Activated CD4-positive, alpha-beta memory T cell treated with anti-CD3 and anti-CD28 coated beads, Interleukin-2, amount 10 ng/mL, durations not matched to agents 7 days and 5 days (primary cell): ENCODE data around the gene PROP1. TPM values are rescaled to one million over a fixed set of nuclear protein-coding genes. Genes with fewer than 3 reads are reported as not detected.
"Not testable (repeated sequence)": the region's sequence is repeated elsewhere in the genome, so short reads cannot be mapped to it uniquely, and the experiment has no call there.

Experiments used
- CTCF ChIA-PET: fragments of 350-600 bp; sonication (Branson Sonifier 250); formaldehyde crosslinking; loops from one replicate; lab custom pipeline; 2021; ENCODE audit warnings: antibody characterized with exemption, inconsistent platforms; lab: Charles Lee
- POLR2A ChIA-PET: fragments of 350-600 bp; sonication (Branson Sonifier 250); formaldehyde crosslinking; loops from one replicate; lab custom pipeline; 2021; ENCODE audit warnings: antibody characterized with exemption; lab: Charles Lee
- DNase-seq: peaks from one replicate; pipeline ENCODE4 v3.0.0-alpha.2; 2020
- H3K27ac Mint-ChIP-seq: one replicate; pipeline ENCODE4 v1.8.0; 2021; ENCODE audit warnings: mild to moderate bottlenecking, mixed read lengths
- H3K27me3 Mint-ChIP-seq: one replicate; pipeline ENCODE4 v1.8.0; 2021; ENCODE audit warnings: mixed read lengths
- H3K36me3 Mint-ChIP-seq: one replicate; pipeline ENCODE4 v1.8.0; 2021; ENCODE audit warnings: low read depth, mixed read lengths
- H3K4me1 Mint-ChIP-seq: one replicate; pipeline ENCODE4 v1.8.0; 2021; ENCODE audit warnings: mixed read lengths
- H3K4me3 Mint-ChIP-seq: one replicate; pipeline ENCODE4 v1.8.0; 2021; ENCODE audit warnings: mild to moderate bottlenecking, mixed read lengths
- H3K9me3 Mint-ChIP-seq: one replicate; pipeline ENCODE4 v1.8.0; 2021; ENCODE audit warnings: mixed read lengths
- total RNA-seq, 2 experiments: library from RNA; stranded (reverse); gene quantifications; one replicate each; pipeline ENCODE4 v1.2.3, GENCODE V29; 2021

Gene PROP1
- total RNA-seq, 2 experiments from 2014 or later = not detected

- Mint-ChIP-seq H3K4me1 (no peaks in the 10 kb centered on the region), H3K4me3 (no peak overlapping the region), H3K27me3 (peaks cover 29% of the 10 kb centered on the region), H3K36me3 (no peaks in the 10 kb centered on the region), H3K27ac (no peak overlapping the region), H3K9me3 (no peaks in the 10 kb centered on the region)
- CTCF ChIA-PET = interaction anchor here (0.6 kb wide), 1 partner anchor 1435 kb away, joined by 4 read pairs; no protein-coding TSS in a partner anchor
- no peak for DNase-seq
- POLR2A ChIA-PET = no interaction called here
Observed at GRCh38 chr5:177992466-177992865, 3.6 kb downstream of the PROP1 start.

- no peaks in the 10 kb centered on the region for H3K9me3 Mint-ChIP-seq
- no peak for DNase-seq
- no peak overlapping the region for H3K27ac Mint-ChIP-seq
- H3K4me1 Mint-ChIP-seq = peaks cover 4% of the 10 kb centered on the region
- no peak overlapping the region for H3K4me3 Mint-ChIP-seq
- H3K27me3 Mint-ChIP-seq = peaks cover 39% of the 10 kb centered on the region
- CTCF ChIA-PET = no interaction called here
- no peaks in the 10 kb centered on the region for H3K36me3 Mint-ChIP-seq
- POLR2A ChIA-PET = no interaction called here
Observed at GRCh38 chr5:177988989-177989625, 6.9 kb downstream of the PROP1 start.

- H3K4me3 Mint-ChIP-seq = no peak overlapping the region
- peaks cover 53% of the 10 kb centered on the region for H3K27me3 Mint-ChIP-seq
- ChIA-PET POLR2A (no interaction called here), CTCF (no interaction called here)
- peaks cover 4% of the 10 kb centered on the region for H3K4me1 Mint-ChIP-seq
- H3K36me3 Mint-ChIP-seq = no peaks in the 10 kb centered on the region
- no peak overlapping the region for H3K27ac Mint-ChIP-seq
- H3K9me3 Mint-ChIP-seq = no peaks in the 10 kb centered on the region
- DNase-seq = no peak
Observed at GRCh38 chr5:177987326-177987725, 8.7 kb downstream of the PROP1 start.

- ChIA-PET CTCF (no interaction called here), POLR2A (no interaction called here)
- no peak for DNase-seq
- peaks cover 4% of the 10 kb centered on the region for H3K4me1 Mint-ChIP-seq
- no peaks in the 10 kb centered on the region for H3K36me3 Mint-ChIP-seq
- H3K9me3 Mint-ChIP-seq = no peaks in the 10 kb centered on the region
- H3K27ac Mint-ChIP-seq = no peak overlapping the region
- H3K4me3 Mint-ChIP-seq = no peak overlapping the region
- H3K27me3 Mint-ChIP-seq = peaks cover 65% of the 10 kb centered on the region
Observed at GRCh38 chr5:177985430-177986040, 10.5 kb downstream of the PROP1 start.

GRCh38 chr5:177984584-177985206, 11.3 kb downstream of the PROP1 start:
- ChIA-PET POLR2A (no interaction called here), CTCF (no interaction called here)
- Mint-ChIP-seq H3K4me1 (peaks cover 4% of the 10 kb centered on the region), H3K27ac (no peak overlapping the region), H3K27me3 (peaks cover 65% of the 10 kb centered on the region), H3K4me3 (no peak overlapping the region), H3K36me3 (no peaks in the 10 kb centered on the region), H3K9me3 (no peaks in the 10 kb centered on the region)
- no peak for DNase-seq

- ChIA-PET POLR2A (no interaction called here), CTCF (interaction anchor here (1.3 kb wide), 1 partner anchor 9 kb away, joined by 3 read pairs; no protein-coding TSS in a partner anchor)
- H3K4me3 Mint-ChIP-seq = no peak overlapping the region
- no peaks in the 10 kb centered on the region for H3K9me3 Mint-ChIP-seq
- DNase-seq = no peak
- no peak overlapping the region for H3K27ac Mint-ChIP-seq
- H3K27me3 Mint-ChIP-seq = peaks cover 63% of the 10 kb centered on the region
- H3K4me1 Mint-ChIP-seq = peaks cover 4% of the 10 kb centered on the region
- H3K36me3 Mint-ChIP-seq = no peaks in the 10 kb centered on the region
Observed at GRCh38 chr5:177983763-177984583, 12.1 kb downstream of the PROP1 start.

- H3K36me3 Mint-ChIP-seq = no peaks in the 10 kb centered on the region
Observed at GRCh38 chr5:177982956-177983355, 13.1 kb downstream of the PROP1 start.

GRCh38 chr5:177982072-177982727, 13.8 kb downstream of the PROP1 start:
- no peaks in the 10 kb centered on the region for H3K9me3 Mint-ChIP-seq
- peak; percentile 33 for DNase-seq
- H3K4me1 Mint-ChIP-seq = peaks cover 4% of the 10 kb centered on the region
- H3K36me3 Mint-ChIP-seq = no peaks in the 10 kb centered on the region
- H3K27me3 Mint-ChIP-seq = peaks cover 58% of the 10 kb centered on the region
- CTCF ChIA-PET = no interaction called here
- no peak overlapping the region for H3K4me3 Mint-ChIP-seq
- H3K27ac Mint-ChIP-seq = no peak overlapping the region
- POLR2A ChIA-PET = no interaction called here

More at GRCh38 chr5:177982956-177983355, 13.1 kb downstream of the PROP1 start:
- CTCF ChIA-PET = interaction anchor here (1.3 kb wide), 1 partner anchor 8 kb away, joined by 3 read pairs; no protein-coding TSS in a partner anchor
- POLR2A ChIA-PET = no interaction called here
- peaks cover 4% of the 10 kb centered on the region for H3K4me1 Mint-ChIP-seq
- H3K4me3 Mint-ChIP-seq = no peak overlapping the region
- peaks cover 63% of the 10 kb centered on the region for H3K27me3 Mint-ChIP-seq
- DNase-seq = no peak
- no peak overlapping the region for H3K27ac Mint-ChIP-seq
- H3K9me3 Mint-ChIP-seq = no peaks in the 10 kb centered on the region

- POLR2A ChIA-PET = no interaction called here
- CTCF ChIA-PET = no interaction called here
- H3K9me3 Mint-ChIP-seq = no peaks in the 10 kb centered on the region
- DNase-seq = no peak
- peaks cover 4% of the 10 kb centered on the region for H3K4me1 Mint-ChIP-seq
- H3K27me3 Mint-ChIP-seq = peaks cover 52% of the 10 kb centered on the region
- no peaks in the 10 kb centered on the region for H3K36me3 Mint-ChIP-seq
- H3K27ac Mint-ChIP-seq = no peak overlapping the region
- H3K4me3 Mint-ChIP-seq = no peak overlapping the region
Observed at GRCh38 chr5:177981296-177982071, 14.6 kb downstream of the PROP1 start.

GRCh38 chr5:177980743-177981151, 15.3 kb downstream of the PROP1 start:
- Mint-ChIP-seq H3K36me3 (no peaks in the 10 kb centered on the region), H3K4me1 (peaks cover 4% of the 10 kb centered on the region), H3K9me3 (no peaks in the 10 kb centered on the region), H3K4me3 (no peak overlapping the region), H3K27ac (no peak overlapping the region), H3K27me3 (peaks cover 45% of the 10 kb centered on the region)
- ChIA-PET POLR2A (no interaction called here), CTCF (no interaction called here)
- no peak for DNase-seq

GRCh38 chr5:177977600-177977999, 18.4 kb downstream of the PROP1 start:
- POLR2A ChIA-PET, H3K27ac Mint-ChIP-seq, H3K36me3 Mint-ChIP-seq, CTCF ChIA-PET, H3K4me3 Mint-ChIP-seq, DNase-seq, H3K9me3 Mint-ChIP-seq, H3K4me1 Mint-ChIP-seq: not testable (repeated sequence)
- H3K27me3 Mint-ChIP-seq = peaks cover 19% of the 10 kb centered on the region

- no peak overlapping the region for H3K27ac Mint-ChIP-seq
Observed at GRCh38 chr5:177973066-177973635, 22.9 kb downstream of the PROP1 start.

More at GRCh38 chr5:177973066-177973635, 22.9 kb downstream of the PROP1 start:
- Mint-ChIP-seq H3K36me3 (no peaks in the 10 kb centered on the region), H3K27me3 (peaks cover 2% of the 10 kb centered on the region), H3K9me3 (peaks cover 2% of the 10 kb centered on the region), H3K4me3 (no peak overlapping the region), H3K4me1 (no peaks in the 10 kb centered on the region)
- ChIA-PET CTCF (no interaction called here), POLR2A (no interaction called here)
- no peak for DNase-seq
